HG02970 (cell line): Measurements from ENCODE around the gene DOCK4.
"Not testable (repeated sequence)": the region's sequence is repeated elsewhere in the genome, so short reads cannot be mapped to it uniquely, and the experiment has no call there.

Experiments
- ATAC-seq: cut with Tn5 transposase; IDR thresholded peaks from one replicate; pipeline ENCODE4 v1.9.1; 2021; ENCODE audit warnings: mild to moderate bottlenecking, moderate library complexity, moderate number of reproducible peaks; ENCODE audit not compliant: unreplicated experiment, low FRiP score

The DOCK4 gene

GRCh38 chr7:112137141-112138101 is 68.8 kb downstream of the DOCK4 start:
- no peak for ATAC-seq

GRCh38 chr7:112136271-112137008 is 69.8 kb downstream of the DOCK4 start:
- ATAC-seq, result no peak

GRCh38 chr7:112135815-112136214 is 70.4 kb downstream of the DOCK4 start:
- ATAC-seq, result no peak

DNA sequence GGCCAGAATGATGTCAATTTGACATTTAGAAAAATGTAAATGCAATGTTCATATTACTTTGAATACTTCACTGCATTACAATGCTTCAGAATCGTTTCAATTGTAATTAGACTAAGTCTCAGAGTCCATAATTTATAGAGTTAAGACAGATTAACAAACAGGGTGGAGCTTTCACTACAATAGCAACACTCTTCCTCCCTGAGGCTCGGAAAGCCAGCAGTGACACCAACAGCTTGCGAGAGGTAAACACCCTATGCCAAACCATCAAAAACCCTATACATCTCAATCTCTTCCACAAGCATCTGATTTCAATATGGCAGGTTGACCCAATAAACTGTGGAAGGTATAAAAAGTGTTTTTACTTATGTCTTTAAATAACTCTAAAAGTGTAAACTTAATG is 72.2 kb downstream of the DOCK4 start:
- ATAC-seq, result no peak

DNA sequence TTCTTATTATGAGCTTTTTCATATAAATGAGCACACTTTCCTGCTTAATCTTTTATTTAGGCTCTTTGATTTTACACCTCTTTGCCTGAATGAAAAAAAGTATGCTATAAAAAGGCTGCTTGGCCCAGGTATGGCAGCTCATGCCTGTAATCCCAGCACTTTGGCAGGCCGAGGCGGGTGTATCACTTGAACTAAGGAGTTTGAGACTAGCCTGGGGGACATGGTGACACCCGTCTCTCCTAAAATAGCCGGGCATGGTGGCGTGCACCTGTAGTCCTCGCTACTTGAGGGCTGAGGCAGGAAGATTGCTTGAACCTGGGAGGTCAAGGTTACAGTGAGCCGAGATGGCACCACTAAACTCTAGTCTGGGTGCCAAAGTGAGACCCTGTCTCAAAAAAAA is 72.9 kb downstream of the DOCK4 start:
- ATAC-seq, result no peak

DNA sequence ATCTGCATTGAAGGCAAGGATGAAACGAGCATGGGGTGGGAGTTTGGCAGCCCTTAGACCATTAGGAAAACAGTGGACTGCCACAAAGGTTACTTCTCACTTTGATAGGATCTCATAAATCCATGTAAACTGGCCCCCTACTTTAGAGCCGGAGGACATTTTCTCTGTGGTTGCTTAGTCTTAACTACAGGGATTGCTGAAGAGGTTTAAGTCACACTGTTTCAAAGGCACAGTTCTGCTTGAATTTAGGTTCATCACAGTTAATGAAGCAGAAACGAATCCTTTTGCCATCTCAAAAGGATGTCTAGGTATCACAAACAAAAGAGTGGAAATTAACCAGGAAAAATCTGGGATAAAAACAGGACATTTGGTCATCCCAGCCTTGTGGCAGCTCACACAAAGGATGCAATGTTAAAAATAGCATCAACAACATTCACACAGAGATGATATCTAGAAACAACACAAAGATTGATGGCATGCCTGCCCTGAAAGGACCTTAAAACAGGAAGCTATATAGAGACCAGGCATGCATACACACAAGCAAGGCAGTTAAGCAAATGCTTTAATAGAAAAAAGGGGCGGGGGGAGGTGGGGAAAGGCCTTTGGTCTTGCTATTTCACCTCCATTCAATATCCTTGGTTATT is 74.0 kb downstream of the DOCK4 start:
- ATAC-seq, result no peak

GRCh38 chr7:112130729-112131410 is 75.3 kb downstream of the DOCK4 start:
- no peak for ATAC-seq

- ATAC-seq, result no peak
These were observed 76.4 kb downstream of the DOCK4 start for GRCh38 chr7:112129655-112130323.

- not testable (repeated sequence) for ATAC-seq
These were observed 77.5 kb downstream of the DOCK4 start for GRCh38 chr7:112128461-112129425.

DNA sequence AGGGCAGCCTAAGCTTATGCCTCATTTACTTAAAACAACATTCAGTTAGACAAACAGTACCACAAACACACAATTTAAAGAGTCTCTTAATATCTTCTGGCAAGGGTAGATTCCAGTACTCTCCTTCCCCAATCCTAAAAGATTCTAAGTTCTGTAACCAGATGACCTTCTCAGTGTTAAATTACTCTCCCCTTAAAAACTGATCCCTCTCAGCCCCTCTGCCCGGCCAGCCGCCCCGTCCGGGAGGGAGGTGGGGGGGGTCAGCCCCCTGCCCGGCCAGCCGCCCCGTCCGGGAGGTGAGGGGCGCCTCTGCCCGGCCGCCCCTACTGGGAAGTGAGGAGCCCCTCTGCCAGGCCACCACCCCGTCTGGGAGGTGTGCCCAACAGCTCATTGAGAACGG is 78.2 kb downstream of the DOCK4 start:
- ATAC-seq, result not testable (repeated sequence)

GRCh38 chr7:112125250-112125649 is 80.9 kb downstream of the DOCK4 start:
- ATAC-seq, result no peak

- no peak for ATAC-seq
These were observed 82.0 kb downstream of the DOCK4 start for GRCh38 chr7:112124061-112124766.

GRCh38 chr7:112122798-112123197 is 83.4 kb downstream of the DOCK4 start:
- ATAC-seq, result no peak

GRCh38 chr7:112122144-112122543 is 84.1 kb downstream of the DOCK4 start:
- no peak for ATAC-seq

DNA sequence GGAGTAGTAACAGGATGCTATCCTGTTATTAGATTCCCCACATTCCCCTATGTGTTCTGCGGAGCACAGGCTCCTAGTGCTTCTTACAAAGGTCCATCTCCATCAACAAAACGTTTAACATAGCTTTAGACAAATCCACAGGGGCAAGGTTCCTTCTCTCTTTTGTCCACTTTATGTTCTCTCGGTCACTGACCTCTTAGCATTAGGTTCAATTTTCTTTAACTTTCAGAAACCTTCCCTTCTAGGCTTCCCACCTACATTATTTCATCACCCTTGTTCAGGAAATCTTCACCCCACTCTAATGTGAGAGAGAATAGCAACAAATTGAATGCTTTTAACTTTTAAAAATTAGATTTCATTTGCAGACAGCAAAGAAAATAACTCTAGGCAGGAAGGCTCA is 84.9 kb downstream of the DOCK4 start:
- no peak for ATAC-seq

DNA sequence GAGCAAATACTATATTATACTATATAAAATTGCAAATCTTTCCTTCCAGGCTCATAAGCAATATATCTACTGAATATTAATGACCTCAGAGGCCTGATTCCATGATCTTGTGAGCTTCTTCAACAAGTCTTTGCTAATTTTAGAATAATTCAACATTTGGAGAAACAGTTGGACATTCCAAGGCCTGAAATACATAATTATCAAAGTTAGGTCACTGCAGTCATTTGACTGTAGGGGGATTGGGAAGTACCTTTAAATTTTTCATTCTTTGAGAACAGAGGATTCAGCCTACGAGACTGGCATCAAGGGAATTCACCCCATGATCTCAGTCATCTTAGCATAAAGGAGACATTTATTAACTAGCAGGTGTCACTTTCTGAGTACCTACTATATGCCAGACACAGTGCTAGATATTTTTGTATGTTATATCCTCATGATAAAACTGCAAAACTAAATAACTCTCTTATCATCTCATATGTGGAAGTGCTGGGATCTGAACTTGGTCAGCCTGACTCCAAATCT is 85.4 kb downstream of the DOCK4 start:
- no peak for ATAC-seq

DNA sequence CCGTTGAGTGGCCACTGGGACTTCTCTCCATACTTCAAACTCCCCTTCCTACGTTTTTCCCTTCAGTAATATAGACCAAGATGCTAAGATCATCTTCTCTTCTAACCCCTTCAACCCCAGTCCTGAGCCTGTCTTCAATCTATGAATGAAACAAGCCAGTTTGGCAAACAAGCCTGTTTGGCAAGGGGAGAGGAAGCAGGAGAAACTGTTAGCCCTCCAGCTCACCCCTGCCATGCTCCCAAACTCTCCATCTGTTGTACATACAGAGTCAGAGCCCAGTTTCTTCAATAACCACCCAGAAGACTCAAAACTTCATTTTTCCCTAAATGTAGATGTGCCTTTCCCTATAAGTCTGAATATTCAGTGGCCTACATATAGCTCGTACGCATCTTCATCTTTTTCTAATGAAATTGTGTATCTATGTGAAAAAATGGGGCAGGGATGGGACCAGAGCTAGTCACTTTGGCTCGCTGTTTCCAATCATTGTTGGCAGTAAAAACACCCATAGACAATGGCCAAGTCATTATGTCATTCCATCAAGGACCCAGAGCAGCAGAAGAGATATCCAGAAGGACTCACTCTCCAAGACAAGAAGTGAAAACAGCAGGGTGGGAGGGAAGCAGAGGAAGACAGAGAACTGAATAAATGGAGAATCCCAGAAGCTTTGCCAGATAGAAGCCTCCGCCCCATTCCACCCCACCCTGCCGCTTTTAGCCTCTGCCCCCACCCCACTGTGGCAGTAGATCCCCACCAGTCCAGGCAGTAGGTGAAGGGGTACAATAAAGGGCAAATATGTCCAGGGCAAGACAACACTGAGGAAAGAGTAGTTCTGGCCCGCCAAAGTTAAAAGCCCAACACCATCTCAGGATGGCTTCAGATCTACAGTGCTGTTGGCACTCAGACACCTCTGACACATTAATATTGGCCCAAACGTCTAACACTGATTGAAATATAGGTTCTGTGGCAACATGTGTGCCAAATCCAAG is 87.3 kb downstream of the DOCK4 start:
- ATAC-seq, result no peak
